H1 (cell line): ENCODE measurements around the gene DNAJB8. TPM values are rescaled to one million over a fixed set of nuclear protein-coding genes. Genes with fewer than 3 reads are reported as not detected.

ENCODE experiments used
- FOSL1 ChIP-seq: IDR thresholded peaks from 2 replicates; pipeline ENCODE4 v1.6.1; 2011; ENCODE audit warnings: mild to moderate bottlenecking, low read depth, low read length, moderate library complexity; ENCODE audit not compliant: insufficient read depth
- polyA plus RNA-seq, 7 experiments: library from polyadenylated mRNA; depleted of rRNA in 3 of 7; stranded (reverse) in 5 of 7; unstranded in 2 of 7; fragments of >200 nt in 5 of 7; fragments of 200-250 nt in 2 of 7; gene quantifications; 1 replicate in 5 of 7; 2 replicates in 1 of 7; 4 replicates in 1 of 7; pipeline versions ENCODE4 v1.2.1 to v1.2.3, GENCODE V29; 2011 to 2013; ENCODE audit warnings: missing spikeins in 2 of 7, mixed read lengths in 2 of 7
- total RNA-seq: library from RNA; stranded (reverse); fragmentation: NEBNext Ultra II Directional; extraction: Animal tissue kit (Norgen Biotek cat#: 25700); gene quantifications from 2 replicates; pipeline ENCODE4 v1.2.1, GENCODE V29; 2021

The DNAJB8 gene
- total and polyA plus RNA-seq, 2 of the 8 experiments (the other 6 are each of a cell fraction or from before 2014, with no cell fraction given), result not detected

GRCh38 chr3:128420289-128420688 is 46.4 kb downstream of the DNAJB8 start (continued):
- no peak for TF ChIP-seq FOSL1
